Stimulated activated CD8-positive, alpha-beta memory T cell treated with anti-CD3 and anti-CD28 coated beads, Interleukin-2, amount 100 ng/mL, for 1 hour (primary cell): ENCODE measurements around the gene SORCS2.

Source experiments
- DNase-seq, 2 donors: peaks; one replicate each; pipeline ENCODE4 v3.0.0-alpha.2; 2020; ENCODE audit warnings: low read depth in 2 of 2

Gene SORCS2

DNA sequence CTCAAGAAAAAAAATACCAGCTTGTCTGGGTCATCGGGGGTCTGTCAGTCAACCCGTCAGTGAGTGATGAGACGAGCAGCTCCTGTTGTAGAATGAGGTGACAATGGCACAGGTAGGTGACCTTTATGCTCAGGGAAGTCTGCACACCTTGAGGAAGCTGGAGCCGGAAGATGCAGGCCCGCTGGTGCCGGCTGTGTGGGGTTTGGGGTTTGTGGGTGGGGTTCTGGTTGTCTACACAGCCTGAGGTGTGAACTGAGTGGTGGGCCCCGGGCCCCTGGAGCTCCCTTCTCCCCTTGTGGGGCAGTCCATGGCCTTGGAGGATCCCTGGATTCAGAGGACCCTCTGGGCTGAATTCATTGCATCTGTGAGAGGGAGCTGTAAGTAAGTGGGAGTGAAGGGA lies 75.5 kb downstream of the SORCS2 start:
- no peak for DNase-seq

DNA sequence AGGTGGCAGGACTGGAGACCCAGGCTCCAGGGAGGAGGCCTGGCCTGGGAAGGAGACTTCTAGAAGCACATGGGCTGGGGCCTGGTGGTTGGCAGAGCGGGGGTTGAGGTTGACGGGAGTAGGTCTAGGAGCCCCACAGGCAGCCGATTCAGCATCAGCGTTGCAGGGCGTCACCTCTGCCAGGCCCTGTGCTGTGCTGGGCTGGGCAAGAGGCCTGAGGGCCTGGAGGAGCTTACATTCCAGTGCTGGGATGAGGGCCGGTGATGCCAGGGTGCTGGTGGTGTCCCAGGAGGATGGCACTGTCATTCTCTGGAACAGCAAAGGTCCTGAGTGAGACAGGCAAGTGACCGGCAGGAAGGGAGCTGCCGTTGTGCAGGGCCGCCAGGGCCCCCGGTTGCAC lies 76.6 kb downstream of the SORCS2 start:
- no peak for DNase-seq

DNA sequence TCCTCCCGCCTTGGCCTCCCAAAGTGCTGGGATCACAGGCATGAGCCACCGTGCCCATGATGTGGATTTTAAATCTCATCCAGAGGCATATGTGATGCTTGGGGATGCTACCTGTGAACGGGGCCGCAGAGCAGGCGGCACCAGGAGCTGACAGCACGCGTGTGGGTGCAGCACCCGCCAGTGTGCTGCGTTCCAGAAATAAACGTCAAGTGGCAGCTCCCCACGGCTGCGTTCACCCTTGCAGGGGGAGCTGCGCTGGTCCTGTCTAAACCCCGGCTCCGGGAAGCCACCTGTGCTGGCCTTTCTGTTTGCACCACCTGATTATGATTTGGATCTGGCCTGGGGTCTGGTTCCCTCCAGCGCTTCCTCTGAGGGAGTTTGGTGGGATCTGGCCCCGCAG lies 77.8 kb downstream of the SORCS2 start:
- DNase-seq, result no peak

GRCh38 chr4:7272404-7272803 lies 80.1 kb downstream of the SORCS2 start:
- no peak for DNase-seq

DNA sequence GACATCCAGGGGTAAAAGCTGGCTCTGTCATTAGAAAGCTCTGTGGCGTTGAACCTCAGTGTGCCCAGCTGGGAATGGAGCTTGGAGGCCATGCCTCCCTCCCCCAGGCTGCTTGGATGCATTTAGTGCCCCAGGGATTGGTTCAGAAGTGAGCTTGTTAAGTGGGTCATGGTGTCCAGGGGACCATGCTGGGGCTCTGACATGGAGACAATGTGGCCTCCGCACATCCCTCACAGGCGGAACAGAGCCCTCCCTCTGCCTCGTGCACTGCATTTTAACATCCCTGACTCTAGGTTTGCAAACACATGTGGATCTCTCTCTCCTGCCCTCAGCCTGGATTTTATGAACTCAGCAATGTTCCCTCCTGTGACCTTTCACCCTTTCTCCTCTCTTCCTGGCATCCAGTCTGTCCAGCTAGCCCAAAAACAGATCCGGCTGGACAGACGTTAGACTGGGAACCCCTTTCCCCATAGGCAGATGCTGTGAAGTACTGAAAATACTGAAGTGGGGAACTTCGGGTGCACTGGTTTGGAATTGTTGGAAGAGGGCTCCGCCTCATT lies 81.5 kb downstream of the SORCS2 start:
- DNase-seq, result no peak

DNA sequence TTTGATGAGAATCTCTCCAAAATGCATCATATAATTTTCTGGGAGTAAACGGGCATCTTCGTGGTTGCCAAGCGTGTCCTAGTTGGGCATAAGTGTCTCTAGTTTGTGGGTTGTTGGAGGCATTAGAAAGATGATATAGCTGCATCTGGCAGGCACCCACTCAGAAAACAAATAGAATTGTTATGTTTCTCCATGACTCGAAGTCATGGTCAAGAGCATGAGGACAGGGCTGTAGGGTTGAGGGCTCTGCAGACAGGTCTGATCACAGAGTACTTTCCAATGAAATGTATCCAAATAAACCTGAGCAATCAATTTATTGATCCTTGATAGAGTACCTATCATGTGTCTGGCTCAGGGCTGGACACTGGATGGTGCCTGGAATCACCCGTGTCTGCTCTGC lies 82.7 kb downstream of the SORCS2 start:
- DNase-seq, result no peak

DNA sequence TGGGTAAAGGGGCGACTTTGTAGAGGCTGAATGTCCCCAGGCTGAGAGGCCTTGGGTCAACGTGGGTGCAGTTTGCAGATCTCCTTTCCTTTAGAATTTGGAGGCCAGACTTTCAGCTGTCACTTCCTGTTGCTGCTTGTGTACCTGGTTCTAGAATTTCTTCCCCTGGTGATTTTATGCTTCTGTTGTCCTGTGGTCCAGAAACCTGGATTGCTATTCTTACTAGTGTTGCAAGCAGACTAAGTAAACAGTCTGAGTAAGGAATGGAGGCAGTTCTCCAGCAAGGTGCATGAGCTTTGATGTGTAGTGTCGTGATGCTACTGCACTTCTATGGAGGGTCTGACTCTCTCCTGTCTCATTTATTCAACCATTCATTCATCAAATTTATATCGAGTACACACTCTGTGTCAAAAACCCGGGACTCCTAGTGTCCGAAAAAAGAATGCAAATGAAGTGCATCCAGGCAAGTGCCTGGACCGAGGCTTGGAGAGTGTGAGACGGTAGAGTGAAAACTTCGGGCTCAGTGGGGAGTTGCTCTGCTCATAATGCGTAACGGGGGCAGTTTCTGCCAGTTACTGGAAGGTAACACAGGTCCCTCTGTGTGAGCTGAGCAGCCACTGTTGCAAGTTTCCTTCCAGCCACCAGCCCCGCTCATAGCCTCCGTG lies 83.3 kb downstream of the SORCS2 start:
- DNase-seq, result no peak

- no peak for DNase-seq
Observed at GRCh38 chr4:7276515-7276914, 84.2 kb downstream of the SORCS2 start.

DNA sequence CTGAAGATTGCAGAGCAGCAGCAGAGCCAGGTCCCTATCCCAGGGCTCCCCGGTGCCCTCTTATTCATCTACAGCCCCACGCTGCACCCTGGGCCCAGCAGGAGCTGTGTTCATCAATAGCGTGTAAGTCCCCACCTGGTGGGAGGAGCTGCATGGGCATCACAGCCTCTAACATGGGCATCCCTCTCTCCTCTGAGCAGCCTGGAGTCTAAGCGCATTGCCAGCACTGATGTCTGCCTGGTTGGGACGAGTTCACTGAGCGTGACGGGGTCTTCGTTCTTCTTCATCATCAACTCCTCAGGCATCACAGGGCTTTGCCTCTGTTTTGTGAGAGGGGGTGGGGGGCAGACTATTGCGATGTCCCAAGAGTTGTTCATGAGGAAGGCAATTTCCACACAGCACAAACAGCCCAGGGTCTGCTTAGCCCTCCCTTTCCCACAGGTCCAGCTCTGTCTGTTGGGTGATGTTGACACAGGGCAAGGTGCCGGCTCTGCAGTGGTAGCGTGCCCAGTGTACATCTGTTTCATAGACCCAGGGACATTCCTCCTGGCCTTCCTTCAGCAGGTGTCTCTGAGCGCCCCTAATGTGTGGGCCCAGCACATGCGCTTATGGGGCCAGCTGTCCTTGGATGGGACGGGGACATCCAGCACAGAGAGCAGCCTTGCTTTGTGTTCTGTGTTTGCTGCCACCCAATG lies 85.9 kb downstream of the SORCS2 start:
- DNase-seq, result no peak

DNA sequence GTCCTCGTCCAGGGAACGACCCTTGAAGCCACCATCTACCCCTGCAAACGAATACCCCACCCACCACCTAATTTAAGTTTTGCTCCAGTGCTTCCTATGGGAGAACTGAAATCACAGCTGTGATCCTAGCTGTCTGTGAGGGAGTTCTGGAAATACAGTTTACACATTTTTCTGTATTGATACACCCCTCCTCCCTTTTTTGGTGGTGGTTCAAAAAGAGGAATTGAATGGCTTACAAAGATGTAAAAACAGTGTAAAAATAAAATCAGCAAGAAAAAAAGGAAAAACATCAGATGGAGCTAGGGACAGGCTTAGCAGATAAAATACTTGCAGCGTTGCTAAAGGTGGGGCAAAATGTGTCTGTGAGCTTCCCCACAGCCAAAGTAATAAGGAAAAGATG lies 86.6 kb downstream of the SORCS2 start:
- DNase-seq, result no peak

DNA sequence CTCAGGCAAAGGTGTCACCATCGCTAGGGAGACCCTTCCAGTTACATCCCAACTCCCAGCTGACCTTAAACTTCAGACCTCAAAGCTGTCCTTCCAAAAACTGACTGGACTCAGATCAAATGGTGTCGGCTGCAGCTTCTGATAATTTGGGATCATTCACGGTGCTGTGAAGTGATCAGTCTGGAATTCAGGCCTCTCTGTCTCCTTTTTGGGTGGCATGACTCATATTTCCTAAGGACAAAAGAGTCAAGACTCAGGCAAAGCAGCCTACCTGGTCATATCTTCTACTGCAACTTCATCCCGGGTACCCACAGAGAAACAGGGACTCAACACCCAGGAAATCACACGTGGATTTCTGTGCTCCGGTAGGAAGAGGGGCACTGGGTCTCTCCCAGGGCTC lies 87.6 kb downstream of the SORCS2 start:
- DNase-seq, result no peak

- DNase-seq, result no peak
Observed at GRCh38 chr4:7280926-7281690, 88.8 kb downstream of the SORCS2 start.

DNA sequence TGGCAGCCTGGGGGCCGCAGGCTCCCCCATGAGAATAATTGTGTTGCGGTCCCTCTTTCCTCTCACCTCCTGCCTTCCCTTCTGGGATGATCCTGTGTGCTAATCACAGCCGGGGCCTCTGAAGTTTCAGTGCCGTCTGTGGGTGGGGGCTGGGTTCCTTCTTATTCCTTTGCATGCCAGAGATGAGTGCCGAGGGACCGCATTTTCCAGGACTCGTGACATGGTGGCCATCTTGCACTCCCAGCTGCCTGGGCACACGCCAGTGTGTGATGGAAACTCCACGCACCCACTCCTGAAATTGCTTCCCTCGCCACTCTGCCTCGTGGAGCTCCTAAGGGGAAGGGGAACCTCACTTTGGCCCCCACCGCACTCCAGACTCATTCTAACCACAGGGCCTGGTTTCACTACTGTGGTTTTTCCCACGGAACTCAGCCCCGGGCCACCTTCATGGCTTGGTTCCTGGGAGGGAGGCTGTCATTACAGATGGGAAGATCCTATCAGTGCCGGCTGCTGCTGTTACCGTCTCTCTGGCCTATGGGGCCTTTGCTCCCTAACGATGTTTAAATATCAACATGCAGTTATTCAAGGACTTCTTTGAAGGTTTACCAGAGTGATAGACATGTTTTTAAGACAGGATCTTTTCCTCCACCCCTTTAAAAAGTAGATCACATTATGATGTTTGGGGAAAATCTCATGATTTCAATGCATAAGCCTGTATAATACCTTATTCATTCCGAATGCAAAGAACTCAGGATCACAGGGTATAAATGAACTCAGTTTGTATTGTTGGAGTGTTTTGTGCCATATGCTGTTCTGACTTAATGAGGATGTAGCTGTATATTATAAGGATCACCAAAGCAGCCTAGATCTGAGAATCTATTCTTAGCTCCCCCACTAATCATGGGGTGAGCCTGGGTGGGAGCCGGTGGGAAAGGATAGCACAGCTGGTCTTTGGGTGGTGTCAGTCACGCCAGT lies 89.6 kb downstream of the SORCS2 start:
- DNase-seq, result no peak

DNA sequence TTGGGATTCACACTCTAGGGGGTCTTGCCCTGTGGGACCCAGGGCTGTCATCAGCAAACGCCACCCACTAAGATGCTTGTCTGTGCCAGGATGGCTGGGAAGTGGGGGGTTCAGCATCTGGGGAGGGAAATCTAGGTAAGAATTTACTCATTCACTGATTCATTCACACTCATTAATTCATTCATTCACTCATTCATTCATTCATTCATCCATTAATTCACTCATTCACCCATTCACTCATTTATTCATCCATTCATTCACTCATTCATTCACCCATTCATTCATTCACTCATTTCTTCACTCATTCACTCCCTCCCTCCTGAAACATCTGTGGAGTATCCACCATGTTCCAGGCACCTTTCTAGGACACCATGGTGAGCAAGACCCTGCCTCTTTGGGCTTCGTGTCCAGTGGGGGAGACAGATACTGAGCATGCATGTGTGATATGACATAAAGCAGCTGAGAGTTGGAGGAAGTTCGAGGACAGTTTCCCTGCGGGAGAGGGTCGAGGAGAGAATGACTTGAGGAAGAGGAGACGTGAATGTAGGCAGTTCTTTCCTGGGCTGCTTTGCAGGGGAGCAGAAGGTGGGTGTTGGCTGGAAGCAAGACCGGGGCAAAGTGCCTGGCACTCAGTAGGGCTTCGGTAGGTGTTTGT lies 90.6 kb downstream of the SORCS2 start:
- DNase-seq, result no peak

DNA sequence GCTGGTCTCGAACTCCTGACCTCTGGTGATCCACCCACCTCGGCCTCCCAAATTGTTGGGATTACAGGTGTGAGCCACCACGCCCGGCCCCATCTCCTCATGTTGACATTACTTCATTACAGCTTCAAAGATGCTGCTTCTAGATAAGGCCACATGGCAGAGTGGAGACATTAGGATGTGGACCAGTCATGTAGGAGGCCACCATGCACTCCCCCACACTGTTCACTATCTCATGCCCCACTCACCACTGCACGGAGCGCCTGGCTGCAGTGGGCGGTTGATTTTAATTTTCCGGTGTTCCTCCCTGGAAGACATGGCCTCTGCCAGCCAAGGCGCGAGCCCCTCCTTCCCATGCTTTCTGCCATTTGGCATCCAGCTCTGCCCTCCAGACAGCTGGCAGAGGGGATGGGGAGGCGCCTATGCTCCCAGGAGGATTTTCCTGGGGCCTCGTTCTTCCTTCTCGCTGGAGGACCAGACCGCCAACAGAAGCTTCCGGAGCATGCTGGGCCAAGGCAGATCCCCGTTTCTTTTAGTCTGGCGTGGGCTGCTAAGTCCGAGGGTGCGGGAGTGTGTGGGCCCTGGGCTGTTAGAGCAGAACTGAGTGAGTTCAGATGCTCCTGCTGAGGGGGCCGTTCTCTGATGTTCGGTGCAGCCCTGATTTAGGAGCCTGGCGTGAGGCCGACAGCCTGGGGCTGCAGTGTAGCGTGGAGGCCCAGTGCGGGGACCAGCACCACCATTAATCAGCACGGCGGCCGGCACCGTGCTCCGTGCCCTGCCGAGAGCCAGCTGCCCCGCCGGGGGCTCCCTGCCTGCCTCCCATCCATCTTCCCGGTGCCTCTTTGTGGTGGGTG lies 93.1 kb downstream of the SORCS2 start:
- DNase-seq, result no peak

DNA sequence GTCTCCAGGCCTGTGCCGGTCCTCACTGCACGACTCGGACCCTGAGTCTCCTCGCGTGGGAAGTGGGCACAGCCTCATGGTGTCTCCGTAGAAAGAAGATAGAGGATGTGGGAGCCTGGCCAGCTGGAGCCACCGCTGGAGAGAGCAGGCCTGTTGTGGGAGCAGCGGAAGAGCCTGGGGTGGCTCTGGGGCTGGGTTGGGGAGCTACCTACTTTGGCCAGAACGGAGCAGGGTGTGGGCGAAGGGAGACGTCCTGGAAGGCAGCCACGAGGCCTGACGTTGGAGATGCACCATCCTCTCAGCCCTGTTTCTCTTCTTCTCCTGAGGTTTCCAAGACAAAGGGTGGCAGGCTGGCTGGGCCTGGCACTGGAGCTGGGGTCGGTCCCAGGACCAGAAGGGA lies 93.8 kb downstream of the SORCS2 start:
- DNase-seq, result no peak

GRCh38 chr4:7286798-7287197 lies 94.5 kb downstream of the SORCS2 start:
- no peak for DNase-seq

DNA sequence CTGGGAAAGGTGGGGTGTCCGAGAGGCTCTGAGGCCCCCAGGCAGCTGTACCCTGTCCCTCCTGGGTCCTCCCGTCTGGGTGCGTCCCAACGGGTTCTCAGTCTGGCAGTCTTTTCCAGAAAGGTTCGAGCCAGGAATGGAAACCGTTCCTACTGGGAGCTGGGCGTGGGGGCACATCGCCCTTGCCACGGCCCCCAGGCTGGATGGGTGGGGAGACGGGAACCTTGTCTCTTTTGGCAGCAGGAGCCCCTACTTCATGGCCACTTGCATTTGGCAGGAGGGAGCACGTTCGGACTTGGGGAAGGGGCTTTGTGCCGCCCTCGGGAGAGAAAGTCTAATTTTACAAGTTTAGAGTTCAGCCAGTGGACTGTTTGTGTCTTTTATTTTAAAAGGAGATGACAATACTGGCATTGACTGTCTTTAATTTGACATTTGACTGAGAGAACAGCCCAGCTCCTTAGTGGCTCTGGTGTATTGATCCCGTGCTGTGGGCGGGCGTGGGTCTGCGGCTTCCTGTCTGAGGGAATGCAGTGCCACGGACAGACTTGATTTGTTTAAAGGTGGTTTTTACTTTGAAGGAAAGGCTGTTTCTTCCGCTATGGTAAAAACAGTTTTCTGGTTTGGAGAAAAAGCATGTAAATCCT lies 95.1 kb downstream of the SORCS2 start:
- no peak for DNase-seq

- DNase-seq, result no peak
Observed at GRCh38 chr4:7287918-7288280, 95.6 kb downstream of the SORCS2 start.
